Islet precursor cell (in vitro differentiated cells): ENCODE measurements around the gene BRCC3.

Experiments
- DNase-seq: peaks from one replicate; pipeline ENCODE4 v3.0.0-alpha.2; 2018

The BRCC3 gene

DNA sequence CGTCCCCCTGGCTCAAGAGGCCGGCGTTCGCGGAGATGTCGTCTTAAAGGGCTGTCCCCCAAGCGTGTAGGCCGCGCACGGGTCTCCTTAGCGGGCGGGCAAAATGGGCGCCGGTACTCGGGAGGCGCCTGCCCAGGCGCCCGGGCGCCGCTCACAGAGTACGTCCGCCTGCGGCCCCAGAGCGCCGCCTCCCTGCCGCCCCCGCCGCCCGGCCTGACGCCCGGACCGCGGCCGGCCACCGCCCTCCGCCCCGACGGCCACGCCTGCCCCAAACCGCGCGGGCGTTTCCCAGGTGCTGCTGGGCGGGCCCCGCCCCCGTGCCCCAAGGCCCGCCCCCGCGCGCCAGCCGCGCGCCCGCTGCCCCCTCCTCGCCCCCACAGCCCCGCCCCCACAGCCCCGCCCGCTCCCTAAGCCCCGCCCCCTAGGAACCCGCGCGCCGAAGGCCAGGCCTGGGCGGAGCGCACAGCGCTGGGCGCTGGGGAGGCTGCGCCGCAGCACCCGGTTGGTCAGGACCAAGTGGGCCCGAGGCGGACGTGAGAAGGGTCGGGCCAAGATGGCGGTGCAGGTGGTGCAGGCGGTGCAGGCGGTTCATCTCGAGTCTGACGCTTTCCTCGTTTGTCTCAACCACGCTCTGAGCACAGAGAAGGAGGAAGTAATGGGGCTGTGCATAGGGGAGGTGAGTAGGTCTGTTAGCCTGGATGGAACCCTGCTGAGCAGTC is at the start of gene BRCC3, which contains the start of the genes CMC4 and MTCP1:
BRCC3 (plus strand) TSS at position 534 of the 719 bp plus-strand sequence; CDS start at position 554, 20 bp downstream.
CMC4 (minus strand) TSS at position 162 of the 719 bp plus-strand sequence. CDS start 7,113 bp downstream, outside the sequence.
MTCP1 (minus strand) TSS at position 162 of the 719 bp plus-strand sequence. CDS start 5,126 bp downstream, outside the sequence.
- DNase-seq = peak; percentile 90

DNA sequence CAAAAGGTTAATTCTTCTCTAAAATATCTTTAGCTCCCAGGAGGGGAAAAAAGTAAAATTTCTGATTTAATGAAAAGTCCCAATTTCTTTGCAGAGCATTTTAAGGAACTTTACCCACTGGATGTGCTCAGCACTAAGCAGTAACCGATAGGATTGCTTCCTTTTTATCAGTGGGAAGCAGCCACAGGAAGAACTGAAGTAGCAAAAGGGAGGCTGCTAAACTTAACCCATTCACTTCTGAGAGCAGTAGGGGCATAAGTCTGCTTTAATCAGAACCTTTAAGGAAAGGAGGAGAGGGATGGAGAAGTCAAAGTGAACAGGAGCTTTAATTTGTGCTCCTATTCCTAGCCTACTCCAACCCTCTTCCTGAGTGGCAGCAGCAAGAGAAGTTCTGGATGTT is 48.7 kb upstream of the BRCC3 start, which contains the start of gene F8:
F8 (minus strand) TSS at position 139 of the 400 bp plus-strand sequence. CDS start 171 bp downstream, outside the sequence.
- no peak for DNase-seq

DNA sequence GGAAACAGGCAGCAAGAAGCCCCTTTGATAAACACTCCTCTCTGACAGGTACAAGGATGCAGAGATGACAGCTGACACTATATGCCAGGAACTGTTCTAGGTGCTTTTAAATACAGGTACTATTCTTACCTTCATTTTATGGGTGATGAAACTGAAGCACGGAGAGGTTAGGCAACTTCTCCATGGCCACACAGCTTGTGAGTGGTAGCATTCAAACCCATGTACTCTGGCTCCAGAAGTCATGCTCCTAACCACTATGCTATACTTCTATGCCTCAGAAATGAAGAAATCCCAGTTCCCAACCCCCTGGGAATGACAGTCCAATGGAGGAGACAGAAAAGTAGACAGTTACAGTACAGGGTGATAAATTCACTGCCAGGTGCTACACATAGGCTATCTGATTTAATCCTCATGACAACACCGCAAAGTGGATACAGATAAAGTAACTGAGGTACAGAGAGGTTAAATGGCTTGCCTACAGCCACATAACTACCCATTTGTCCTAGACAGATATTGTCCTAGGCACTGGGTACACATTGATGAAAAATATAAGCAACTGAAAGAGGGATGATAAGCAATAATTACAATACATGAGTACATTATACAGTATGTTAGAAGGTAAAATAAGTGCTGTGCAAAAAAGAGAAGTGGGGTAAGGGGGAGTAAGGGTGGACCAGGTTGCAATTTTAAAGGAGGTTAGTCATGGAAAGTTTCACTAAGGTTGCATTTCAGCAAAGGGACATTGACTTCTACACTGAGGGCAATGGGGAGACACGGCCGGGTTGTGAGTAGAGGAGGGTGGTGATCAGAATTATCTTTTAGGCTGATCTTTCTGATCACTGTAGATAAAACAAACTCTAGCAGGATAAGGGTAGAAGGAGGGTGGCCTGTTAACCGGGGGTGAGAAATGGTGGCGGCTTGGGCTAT is 47.1 kb upstream of the BRCC3 start:
- no peak for DNase-seq

DNA sequence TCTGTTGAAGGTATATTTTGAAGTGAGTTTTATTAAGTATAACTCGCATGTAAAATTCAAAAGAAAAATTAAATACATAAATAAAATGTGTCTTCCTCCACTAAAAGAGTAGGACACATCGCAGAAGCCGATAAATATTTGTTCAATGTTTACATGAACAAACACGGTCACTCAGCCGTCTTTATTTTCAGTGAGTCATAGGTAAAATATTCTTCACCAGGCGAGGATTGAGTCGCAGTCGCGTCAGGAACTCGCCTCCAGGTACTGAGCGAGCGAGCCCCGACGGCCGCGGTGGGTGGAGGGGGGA is 44.9 kb upstream of the BRCC3 start:
- DNase-seq = no peak

DNA sequence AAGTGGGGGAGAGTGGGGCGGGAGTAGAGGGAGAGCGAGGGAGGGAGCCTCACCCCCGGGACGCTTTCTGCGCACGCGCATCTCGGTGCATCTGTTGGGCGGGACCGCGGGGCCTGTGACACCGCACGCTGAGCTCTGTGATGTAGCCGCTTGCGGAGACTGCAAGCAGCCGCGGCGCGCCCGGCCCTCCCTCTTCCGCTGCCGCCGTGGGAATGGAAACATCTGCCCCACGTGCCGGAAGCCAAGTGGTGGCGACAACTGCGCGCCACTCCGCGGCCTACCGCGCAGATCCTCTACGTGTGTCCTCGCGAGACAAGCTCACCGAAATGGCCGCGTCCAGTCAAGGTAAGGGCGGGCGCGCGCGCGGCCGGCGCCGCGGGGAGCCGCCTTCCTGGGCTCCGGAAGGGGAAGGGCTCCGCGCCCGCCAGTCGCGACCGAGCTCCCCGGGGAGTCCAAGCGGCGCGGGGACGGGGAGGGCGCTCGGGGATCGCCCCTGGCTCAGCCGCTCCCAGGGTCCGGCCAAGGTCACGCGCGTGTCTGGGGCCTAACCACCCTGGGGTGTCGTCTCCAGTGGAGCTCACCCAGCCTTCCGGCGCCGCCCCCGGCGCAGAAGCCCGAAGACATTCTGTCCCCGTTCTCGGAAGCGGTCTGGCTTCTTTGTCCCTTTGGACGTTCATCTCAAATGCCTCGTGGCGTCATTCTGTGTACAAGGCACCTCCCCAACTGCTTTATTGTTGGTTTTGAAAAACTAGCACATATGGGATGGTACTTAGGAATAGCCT is 44.4 kb upstream of the BRCC3 start, which contains the start of gene FUNDC2:
FUNDC2 (plus strand) TSS at position 118 of the 782 bp plus-strand sequence; CDS start at position 213, 95 bp downstream.
- peak; percentile 97 for DNase-seq

DNA sequence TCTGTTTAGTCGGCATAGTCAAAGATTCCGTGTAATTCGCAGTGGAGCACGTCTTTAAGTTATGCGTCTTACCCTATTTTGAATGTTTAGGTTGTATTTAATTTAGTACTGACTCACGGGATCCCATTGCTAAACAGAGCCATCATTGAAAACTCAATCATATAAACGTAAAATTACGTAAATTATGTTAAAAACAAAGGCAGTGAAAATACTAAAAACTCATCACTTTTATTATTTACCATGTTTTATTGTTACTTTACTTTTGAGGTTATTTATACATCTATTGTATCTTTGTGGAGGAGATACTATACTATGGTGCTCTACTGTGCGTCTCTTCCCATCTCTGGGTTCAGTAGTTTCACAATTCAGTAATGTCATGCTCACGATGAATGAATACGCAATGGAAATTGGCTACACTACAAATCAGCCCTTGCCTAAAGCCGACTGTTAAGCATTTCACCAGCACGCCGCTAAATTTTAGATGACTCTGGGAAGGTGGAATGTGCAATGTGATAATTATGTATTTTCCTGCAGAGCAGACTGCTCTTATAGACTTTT is 43.7 kb upstream of the BRCC3 start:
- no peak for DNase-seq

DNA sequence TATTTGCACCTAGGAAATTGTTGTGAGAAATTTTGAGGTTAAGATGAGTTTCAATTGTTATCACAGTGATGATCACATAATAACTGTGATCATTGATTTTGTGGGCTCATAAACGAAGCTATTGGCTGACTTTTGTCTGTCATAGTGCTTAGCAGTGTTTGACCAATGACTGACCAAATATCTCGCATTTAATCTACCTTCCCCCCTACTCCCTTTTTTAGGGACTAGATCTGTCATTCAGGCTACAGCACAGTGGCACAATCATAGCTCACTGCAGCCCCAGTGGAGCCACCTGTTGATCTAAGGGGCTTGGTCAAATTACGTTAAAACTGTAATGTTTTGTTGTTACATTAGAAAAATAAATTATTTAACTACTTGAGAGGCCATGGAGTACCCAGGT is 43.2 kb upstream of the BRCC3 start:
- DNase-seq = no peak

DNA sequence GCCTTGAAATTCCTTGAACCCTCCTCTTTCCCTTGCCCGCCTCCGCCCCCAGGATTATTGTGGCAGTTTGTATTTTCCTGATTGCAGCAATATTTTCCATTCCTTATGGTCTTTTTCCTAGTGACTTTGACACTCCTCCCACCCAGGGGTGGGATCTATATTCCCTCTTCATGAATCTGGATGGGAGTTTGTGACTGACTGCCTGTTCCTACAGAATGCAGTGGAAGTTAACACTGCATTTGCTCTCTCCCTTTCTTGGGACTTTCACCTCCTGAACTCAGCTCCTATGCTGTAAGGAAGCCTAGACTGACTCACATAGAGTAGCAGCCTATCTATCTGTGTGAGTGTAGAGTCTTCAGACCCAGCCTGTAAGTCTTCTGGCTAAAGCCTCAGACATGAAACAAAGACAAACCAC is 42.4 kb upstream of the BRCC3 start:
- no peak for DNase-seq

DNA sequence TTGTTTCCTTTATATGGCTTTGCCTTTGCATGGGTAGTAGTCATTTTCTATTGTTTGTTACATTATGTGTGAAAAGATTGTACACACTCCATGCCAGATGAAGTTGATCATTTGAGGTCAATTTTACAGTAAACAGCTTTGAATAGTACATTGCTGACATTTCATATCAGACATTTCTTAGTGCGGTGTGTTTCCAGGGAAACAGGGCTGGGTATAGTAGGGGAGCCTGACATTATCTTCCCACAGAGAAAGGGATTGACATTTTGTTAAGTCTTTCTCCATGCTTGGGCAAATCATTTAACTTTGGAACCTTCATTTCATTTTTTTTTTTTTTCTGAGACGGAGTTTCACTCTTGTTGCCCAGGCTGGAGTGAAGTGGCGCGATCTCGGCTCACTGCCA is 39.7 kb upstream of the BRCC3 start:
- no peak for DNase-seq

DNA sequence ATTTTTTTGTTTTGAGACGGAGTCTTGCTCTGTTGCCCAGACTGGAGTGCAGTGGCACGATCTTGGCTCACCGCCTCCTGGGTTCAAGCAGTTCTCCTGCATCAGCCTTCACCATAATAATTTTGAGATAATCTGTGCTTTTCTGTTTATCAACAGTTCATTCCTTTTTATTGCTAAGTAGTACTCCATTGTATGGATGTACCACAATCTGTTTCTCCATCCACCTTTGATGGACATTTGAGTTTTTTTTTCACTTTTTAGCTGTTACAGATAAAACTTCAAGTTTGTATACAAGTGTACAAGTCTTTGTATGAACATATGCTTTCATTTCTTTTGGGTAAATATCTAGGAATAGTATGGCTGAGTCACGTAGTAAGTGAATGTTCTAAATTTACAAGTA is 35.6 kb upstream of the BRCC3 start:
- no peak for DNase-seq

DNA sequence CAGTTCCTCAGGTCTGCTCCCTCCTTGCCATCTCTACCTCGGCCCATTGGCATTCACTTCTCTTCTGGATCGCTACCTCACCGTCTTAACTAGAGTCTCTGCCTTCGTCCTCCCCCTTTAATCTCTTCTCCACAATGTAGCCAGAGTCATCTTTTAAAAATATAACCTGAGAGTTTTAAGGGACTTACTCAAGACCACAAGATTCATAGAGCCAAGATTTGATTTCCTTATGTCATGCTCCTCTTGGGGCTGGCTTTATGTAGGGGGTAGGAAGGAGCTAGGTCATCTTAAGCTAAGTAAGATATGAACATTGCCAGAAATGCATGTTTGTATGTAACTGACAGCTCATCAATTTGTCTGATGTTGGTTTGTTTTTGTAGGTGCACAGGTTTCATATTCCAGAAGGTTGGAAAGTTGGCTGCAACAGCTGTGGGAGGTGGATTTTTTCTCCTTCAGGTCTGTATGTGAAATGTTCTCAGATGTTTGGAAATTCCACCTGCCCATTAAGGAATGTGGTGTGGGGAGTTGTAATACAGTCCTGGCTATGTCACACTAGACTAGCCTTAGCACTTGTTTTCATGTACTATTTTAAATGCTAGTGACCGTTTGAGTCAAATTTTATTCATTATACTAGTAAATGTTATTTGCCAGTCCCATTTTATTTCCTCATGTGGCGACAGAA is 25.0 kb upstream of the BRCC3 start:
- no peak for DNase-seq

DNA sequence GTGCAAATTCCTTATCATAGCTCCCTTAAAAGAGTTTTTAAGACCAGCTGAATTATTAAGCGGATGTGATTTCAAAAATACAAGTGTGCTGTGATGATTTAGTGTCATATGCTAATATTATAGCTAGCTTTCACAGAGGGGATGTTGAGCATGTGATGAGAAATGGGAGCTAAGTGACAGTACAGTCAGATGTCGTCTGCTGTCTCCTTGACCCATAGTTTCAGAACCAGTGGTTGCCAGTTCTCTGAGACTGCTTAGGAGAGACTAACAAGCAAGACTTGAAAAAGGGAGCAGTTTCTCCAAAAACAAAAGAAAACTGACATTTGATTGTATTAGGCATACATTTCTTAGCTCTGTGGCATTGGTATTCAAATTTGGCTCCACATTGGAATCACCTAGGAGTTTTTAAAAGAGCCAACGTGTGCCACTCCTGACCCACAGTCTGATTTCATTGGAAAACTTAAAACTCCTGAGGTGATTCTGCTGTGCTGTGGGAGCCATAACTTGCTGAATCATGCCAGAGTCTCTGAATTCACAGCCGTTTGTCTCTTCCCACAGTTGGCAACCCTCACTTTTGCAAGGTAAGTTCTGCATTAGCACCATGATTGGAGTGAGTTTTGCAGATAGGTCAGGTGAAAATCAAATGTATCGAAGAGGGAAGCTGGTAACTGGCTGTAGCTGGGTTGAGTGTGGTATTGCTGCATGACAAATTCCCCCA is 24.3 kb upstream of the BRCC3 start:
- DNase-seq = no peak

DNA sequence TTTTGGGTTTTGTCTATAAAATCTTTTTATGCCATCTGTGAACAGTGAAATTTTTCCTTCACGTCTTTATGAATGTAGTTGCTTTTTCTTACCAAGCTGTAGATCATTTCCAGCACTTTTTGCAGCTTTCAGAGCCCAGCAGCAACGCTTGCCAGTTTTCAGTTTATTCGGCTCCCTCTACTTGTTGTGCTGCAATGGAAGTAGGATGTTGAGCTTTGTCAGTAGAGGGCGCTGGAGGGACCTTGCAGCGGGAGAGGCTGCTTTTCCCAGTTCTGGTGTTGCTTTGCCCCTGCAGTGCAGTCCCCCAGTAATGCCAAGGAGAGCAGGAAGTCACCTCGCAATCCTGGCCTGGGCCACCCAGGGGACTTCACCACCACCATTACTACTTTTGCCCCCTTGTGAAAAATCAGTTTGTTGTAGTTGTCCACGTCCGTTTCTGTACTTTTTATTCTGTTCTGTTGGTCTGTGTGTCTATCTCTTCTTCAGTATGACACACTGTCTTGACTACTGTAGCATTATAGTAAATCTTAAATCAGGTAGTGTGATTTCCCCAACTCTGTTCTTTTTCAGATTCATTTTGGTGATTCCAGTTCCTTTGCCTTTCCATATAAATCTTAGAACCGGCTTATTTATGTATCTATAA is 22.2 kb upstream of the BRCC3 start:
- peak; percentile 77 for DNase-seq

DNA sequence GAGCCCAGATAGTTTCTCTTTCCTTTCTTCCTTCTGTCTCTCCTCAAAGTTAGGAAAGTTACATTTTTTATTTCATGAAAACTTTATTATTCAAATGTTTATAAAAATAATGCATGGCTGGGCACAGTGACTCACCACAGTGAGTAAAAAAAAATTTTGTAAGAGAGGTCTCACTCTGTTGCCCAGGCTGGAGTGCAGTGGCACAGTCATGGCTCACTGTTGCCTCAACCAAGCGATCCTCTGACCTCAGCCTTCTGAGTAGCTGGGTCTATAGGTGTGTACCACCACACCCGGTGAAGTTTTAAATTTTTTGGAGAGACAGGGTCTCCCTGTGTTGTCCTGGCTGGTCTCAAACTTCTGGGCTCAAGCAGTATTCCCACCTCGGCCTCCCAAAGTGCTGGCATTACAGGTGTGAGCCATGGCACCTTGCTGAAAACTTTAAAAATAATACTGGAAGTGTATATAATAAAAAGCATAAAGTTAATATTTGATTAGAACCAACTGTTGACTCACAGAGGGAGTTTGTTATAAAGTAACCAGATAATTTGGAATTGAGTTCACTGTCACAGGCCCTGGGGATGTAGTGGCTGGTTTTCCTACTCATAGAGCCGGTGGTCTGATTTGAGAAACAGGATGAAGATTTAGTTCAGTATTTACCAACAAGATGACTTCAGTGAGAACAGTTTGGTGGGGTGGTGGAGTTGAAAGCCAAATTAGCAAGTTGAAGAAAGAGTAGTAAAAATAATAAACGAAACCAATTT is 18.4 kb upstream of the BRCC3 start:
- DNase-seq = no peak

DNA sequence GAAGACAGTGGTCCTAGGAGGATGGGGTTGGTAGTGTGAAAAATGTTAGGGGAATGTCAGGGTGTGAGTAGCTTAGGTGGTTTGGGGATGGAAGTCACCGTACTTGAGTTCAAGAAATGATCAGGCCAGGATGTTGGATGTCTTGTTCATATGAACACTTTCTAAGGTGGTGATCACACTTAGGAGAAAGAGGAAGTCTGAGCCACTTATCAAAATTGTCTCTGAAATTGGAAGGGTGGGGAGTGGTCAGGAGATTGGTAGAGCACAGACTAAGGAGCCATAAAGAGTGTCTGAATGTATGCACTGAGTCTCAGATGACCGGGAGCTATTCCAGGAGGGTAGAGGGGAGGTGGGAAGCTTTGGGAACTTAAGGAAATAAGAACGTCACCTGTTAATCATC is 17.7 kb upstream of the BRCC3 start:
- DNase-seq = no peak

DNA sequence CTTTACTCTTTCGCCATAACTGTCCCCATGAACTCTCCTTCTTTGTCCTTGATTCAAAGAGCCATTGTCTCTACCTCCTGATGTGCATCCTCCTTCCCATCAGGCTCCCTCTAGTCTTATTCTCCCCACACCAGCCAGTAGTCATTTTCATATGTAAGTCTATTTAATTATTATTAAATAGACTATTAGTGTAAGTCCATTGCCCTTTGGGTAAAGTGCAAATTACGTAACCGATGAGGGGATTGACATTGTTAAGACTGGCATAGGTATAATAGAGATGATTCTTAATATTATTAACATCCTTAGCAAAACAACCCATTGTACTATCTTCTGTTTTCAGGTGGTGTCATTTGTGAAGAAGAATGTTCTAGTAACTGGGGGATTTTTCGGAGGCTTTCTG is 17.1 kb upstream of the BRCC3 start:
- no peak for DNase-seq

DNA sequence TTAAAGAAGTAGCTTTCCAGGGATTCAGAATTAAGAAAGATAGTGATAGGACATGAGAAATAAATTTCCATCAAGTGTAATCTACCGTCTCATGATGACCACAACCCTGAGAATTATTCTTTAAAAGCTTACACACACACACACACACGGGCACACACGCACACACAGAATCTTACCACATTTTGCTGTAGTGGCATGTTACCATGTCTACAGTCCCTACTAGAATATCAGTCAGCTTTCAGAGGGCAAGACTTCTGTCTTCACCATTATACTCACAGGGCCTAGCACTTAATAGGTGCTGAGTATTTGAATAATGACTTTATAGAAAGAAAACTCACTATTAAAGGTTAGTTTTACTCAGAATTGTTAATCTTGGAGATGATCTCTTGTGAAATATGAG is 15.8 kb upstream of the BRCC3 start:
- no peak for DNase-seq

DNA sequence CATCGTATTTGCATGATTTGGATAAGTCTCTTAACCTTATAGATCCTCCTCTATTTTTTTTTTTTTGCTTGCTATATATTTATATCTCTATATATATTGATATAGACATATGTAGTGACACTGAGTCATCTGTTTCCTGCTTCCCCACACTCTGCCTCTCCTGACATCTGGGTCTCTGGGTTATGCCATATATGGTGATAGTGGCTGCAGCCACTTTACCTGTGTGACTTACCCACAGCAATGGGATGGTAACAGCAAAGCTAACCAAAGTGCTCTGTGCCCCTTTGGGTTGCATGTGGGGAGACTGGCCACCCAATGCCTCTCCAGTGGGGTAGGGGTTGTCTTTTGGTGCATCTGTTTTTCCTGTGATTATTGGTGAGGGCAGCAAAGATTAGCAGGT is 14.8 kb upstream of the BRCC3 start:
- DNase-seq = no peak

DNA sequence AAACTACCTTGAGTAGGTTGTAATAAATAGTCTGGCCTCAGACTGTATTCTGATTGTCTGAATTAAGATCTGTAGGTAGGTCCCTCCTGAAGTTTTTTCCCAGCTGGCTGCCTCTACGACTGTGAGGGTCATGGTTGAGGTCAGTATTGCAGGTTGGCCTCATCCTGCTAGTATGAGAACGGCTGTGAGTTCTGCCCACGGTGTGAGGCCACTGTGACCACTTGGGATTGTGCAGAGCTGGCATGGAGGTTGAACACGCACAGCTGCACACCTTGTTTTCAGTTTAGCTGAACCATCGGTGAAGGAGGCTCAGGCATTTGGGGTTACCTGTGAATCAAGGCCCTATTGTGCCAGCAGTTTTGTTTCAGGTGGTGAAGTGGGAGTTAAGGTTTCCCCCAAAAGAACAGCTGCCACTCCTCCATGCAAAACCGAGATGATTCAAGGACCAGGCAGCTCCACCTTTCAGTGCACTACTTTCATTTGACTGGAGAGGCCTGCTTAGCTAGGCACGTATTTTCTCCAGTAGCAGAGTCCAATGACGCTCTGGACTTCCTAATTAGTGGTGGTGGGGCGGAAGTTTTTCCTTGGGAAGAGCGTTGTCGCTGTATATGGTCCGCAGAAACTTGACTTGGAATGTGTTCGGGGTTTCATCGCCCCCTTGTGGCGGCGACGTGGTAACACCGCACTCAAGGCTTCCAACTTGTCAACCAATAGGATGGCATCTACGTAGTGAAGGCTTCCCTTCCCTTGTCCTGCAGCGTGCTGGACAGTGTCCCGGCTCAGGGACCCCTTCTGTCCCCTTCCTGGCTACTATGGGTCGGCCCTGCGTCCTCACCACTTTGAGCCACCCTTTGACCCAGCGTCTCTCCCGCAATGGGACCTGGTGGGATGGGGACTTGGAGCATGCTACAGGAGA is 14.2 kb upstream of the BRCC3 start:
- DNase-seq = peak; percentile 90
